Omental fat pad (tissue), 4 donors: ENCODE data around the gene DNM3. TPM values are rescaled to one million over a fixed set of nuclear protein-coding genes. Genes with fewer than 3 reads are reported as not detected.

Experiments
- ATAC-seq: fragments of 150-250 bp; one replicate; pipeline ENCODE4 v1.9.1; 2016; ENCODE audit warnings: mild to moderate bottlenecking, moderate library complexity; ENCODE audit not compliant: low FRiP score
- DNase-seq: peaks from one replicate; pipeline ENCODE4 v3.0.0-alpha.2; 2019; ENCODE audit warnings: low spot score
- small RNA-seq: library from RNA; depleted of rRNA; stranded (forward); fragments of <200 nt; gene quantifications from one replicate; pipeline ENCODE3, GENCODE V24; 2016
- total RNA-seq, 4 donors: library from RNA; depleted of rRNA; stranded (reverse); fragments of >200 nt; gene quantifications; one replicate each; pipeline ENCODE4 v1.1.0, GENCODE V29; 2016
- TF ChIP-seq, protein P1 (sequence below), 3 donors: fragments of 450-650 bp; IDR thresholded peaks; one replicate each; pipeline ENCODE4 v1.5.1; 2016 to 2017; ENCODE audit warnings: antibody characterized with exemption in 3 of 3, mild to moderate bottlenecking in 3 of 3, moderate library complexity in 2 of 3

DNM3 gene
- total RNA-seq, 4 donors from 2014 or later: 2.9 to 15.8 (median 5.5) TPM

DNA sequence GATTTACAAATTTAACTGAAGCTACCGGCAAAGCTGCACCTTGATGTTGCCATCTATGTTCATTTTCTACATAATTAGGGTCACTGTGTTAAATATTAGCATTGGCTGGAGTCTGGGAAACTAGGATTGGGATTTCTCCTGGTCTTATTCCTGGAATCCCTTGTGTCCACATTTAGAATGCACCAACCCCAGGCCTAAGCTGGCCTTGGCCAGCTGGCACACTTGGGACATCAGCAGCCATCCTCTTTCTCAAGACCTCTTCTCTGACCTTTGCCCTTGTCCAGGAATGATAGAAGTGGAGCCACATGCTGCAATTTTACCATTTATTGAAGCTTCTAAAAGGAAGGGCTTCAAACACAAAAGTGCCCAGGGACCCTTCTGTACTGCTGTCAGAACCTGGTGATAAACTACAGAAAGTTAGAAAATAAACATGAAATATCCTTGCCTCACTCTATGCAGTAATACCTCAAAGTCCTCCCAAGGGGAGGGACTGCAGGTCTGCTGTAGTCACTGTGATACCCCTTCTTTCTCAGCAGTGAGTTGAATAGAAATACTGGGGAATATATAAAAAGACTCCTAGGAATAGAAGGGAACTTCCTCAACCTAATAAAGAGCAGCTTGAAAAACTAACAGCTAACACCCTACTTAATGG is 616.3 kb downstream of the DNM3 start:
- ATAC-seq: no peak

DNA sequence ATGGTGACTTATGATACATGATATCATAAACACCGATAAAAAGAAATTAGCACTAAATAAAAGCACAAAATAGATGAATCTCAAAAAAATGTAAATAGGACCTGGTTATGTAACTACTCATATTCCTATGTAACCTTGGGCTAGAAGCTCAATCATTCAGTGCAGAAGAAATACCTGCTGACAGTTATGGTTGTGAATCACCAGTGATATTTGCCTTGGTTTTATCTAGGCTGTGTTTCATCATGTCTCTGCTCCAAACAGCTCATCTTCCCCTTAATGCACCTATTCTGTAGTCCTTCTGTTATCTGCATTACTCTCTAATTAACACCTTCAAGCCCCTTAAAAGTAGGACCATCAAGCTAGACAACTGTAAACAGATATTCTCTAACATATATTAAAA is 618.9 kb downstream of the DNM3 start:
- DNase-seq (no peak), ATAC-seq (peak; percentile 82)
- TF ChIP-seq, protein P1, sequence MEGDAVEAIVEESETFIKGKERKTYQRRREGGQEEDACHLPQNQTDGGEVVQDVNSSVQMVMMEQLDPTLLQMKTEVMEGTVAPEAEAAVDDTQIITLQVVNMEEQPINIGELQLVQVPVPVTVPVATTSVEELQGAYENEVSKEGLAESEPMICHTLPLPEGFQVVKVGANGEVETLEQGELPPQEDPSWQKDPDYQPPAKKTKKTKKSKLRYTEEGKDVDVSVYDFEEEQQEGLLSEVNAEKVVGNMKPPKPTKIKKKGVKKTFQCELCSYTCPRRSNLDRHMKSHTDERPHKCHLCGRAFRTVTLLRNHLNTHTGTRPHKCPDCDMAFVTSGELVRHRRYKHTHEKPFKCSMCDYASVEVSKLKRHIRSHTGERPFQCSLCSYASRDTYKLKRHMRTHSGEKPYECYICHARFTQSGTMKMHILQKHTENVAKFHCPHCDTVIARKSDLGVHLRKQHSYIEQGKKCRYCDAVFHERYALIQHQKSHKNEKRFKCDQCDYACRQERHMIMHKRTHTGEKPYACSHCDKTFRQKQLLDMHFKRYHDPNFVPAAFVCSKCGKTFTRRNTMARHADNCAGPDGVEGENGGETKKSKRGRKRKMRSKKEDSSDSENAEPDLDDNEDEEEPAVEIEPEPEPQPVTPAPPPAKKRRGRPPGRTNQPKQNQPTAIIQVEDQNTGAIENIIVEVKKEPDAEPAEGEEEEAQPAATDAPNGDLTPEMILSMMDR (IDR thresholded peaks at IDR 0.05): no peak

More for the DNA sequence above, 616.3 kb downstream of the DNM3 start:
- TF ChIP-seq, protein P1 (IDR thresholded peaks at IDR 0.05): no peak
- no peak for DNase-seq

- ATAC-seq: peak; percentile 19
- TF ChIP-seq, protein P1 (IDR thresholded peaks at IDR 0.05): no peak
- DNase-seq: no peak
Observed at GRCh38 chr1:172460887-172461315, 619.6 kb downstream of the DNM3 start.

Small RNAs within 50 kb of the gene (small RNA-seq; reads per million reads assigned to genes)
- gene MIR199A2 (2.6 reads per million, percentile 54 among the genes with 10 or more reads in this experiment), gene RNU6-157P (not detected)

Other genes with a start within 250 kb of the DNM3 start
- gene MYOCOS, start 219.3 kb upstream of the DNM3 start, total RNA-seq: not detected
- 10 to 100 TPM in 3 of 4 donors, 1 to 10 TPM in 1; 4.9 to 93.0 (median 19.8) TPM for gene MYOC, start 188.8 kb upstream of the DNM3 start, total RNA-seq
- 10 to 100 TPM in 1 of 4 donors, 1 to 10 TPM in 3; 5.0 to 16.9 (median 7.4) TPM for gene VAMP4, start 99.4 kb upstream of the DNM3 start, total RNA-seq
- 10 to 100 TPM; 21.3 to 29.2 (median 23.5) TPM for gene METTL13, start 59.8 kb upstream of the DNM3 start, total RNA-seq